Hepatocyte (in vitro differentiated cells): ENCODE data around the gene TMEM201. TPM values are rescaled to one million over a fixed set of nuclear protein-coding genes. Genes with fewer than 3 reads are reported as not detected.
A peak's percentile ranks its signal among the peaks of the same experiment; 100 is the strongest.

Experiments
- DNase-seq: peaks from one replicate; pipeline ENCODE4 v3.0.0-alpha.2; 2016; ENCODE audit warnings: low spot score
- H2AFZ ChIP-seq: fragments of 200-600 bp; sonication (generic); 2 replicates; pipeline ENCODE4 v1.6.0; 2016; ENCODE audit warnings: antibody characterized with exemption, mild to moderate bottlenecking
- H3K27ac ChIP-seq: fragments of 200-600 bp; sonication (generic); 2 replicates; pipeline ENCODE4 v1.5.1; 2016; ENCODE audit warnings: mild to moderate bottlenecking
- H3K27me3 ChIP-seq: fragments of 200-600 bp; sonication (generic); 2 replicates; pipeline ENCODE4 v1.6.1; 2016
- H3K36me3 ChIP-seq: fragments of 200-600 bp; sonication (generic); replicated peaks from 2 replicates; pipeline ENCODE4 v1.5.1; 2016; ENCODE audit warnings: low read depth; ENCODE audit not compliant: insufficient read depth
- H3K4me1 ChIP-seq: fragments of 200-600 bp; sonication (generic); 2 replicates; pipeline ENCODE4 v1.5.1; 2016; ENCODE audit warnings: mild to moderate bottlenecking, moderate library complexity; ENCODE audit not compliant: insufficient read depth
- H3K4me2 ChIP-seq: fragments of 200-600 bp; sonication (generic); 2 replicates; pipeline ENCODE4 v1.6.0; 2016
- H3K4me3 ChIP-seq: fragments of 200-600 bp; sonication (generic); 2 replicates; pipeline ENCODE4 v1.5.1; 2016; ENCODE audit warnings: mild to moderate bottlenecking
- H3K79me2 ChIP-seq: fragments of 200-600 bp; sonication (generic); 2 replicates; pipeline ENCODE4 v1.6.0; 2017; ENCODE audit warnings: mild to moderate bottlenecking
- H3K9me2 ChIP-seq: fragments of 200-600 bp; sonication (generic); replicated peaks from 2 replicates; pipeline ENCODE4 v1.6.0; 2017; ENCODE audit warnings: mild to moderate bottlenecking; ENCODE audit not compliant: insufficient read depth
- H3K9me3 ChIP-seq: fragments of 200-600 bp; sonication (generic); 2 replicates; pipeline ENCODE4 v1.5.1; 2016; ENCODE audit warnings: low read depth, mild to moderate bottlenecking
- H4K20me1 ChIP-seq: fragments of 200-600 bp; sonication (generic); 2 replicates; pipeline ENCODE4 v1.6.0; 2016; ENCODE audit warnings: mild to moderate bottlenecking; ENCODE audit not compliant: insufficient read depth, poor library complexity, severe bottlenecking
- EZH2 ChIP-seq: fragments of 200-600 bp; sonication (generic); IDR thresholded peaks from 2 replicates; pipeline ENCODE4 v1.6.1; 2016; ENCODE audit warnings: antibody characterized with exemption, mild to moderate bottlenecking, borderline replicate concordance
- EZH2phosphoT487 ChIP-seq: fragments of 200-600 bp; sonication (generic); IDR thresholded peaks from one replicate; pipeline ENCODE4 v1.6.1; 2018; ENCODE audit warnings: antibody characterized with exemption, mild to moderate bottlenecking, low read depth, moderate library complexity; ENCODE audit not compliant: unreplicated experiment, severe bottlenecking
- WGBS: methylation state at CpG from one replicate; pipeline ENCODE4 v1.1.6; 2016; ENCODE audit warnings: low lambda C conversion rate; ENCODE audit errors: missing lambda C conversion rate; 5-methylcytosine and 5-hydroxymethylcytosine counted together
- polyA plus RNA-seq: library from polyadenylated mRNA; unstranded; fragments of >200 nt; fragmentation: Nextera tagmentation; extraction: Ambion mirVana; gene quantifications from 2 replicates; pipeline ENCODE4 v1.2.1, GENCODE V29; 2016
- total RNA-seq: library from RNA; depleted of rRNA; stranded (reverse); fragments of >200 nt; gene quantifications from 2 replicates; pipeline ENCODE4 v1.2.3, GENCODE V29; 2014
- TF ChIP-seq, protein P1 (sequence below): fragments of 200-600 bp; sonication (generic); IDR thresholded peaks from 2 replicates; pipeline ENCODE4 v1.5.1; 2016; ENCODE audit warnings: antibody characterized with exemption, mild to moderate bottlenecking; ENCODE audit not compliant: poor library complexity

Gene TMEM201
- total and polyA plus RNA-seq, 2 experiments from 2014 or later = 3.7 to 11.2 TPM

DNA sequence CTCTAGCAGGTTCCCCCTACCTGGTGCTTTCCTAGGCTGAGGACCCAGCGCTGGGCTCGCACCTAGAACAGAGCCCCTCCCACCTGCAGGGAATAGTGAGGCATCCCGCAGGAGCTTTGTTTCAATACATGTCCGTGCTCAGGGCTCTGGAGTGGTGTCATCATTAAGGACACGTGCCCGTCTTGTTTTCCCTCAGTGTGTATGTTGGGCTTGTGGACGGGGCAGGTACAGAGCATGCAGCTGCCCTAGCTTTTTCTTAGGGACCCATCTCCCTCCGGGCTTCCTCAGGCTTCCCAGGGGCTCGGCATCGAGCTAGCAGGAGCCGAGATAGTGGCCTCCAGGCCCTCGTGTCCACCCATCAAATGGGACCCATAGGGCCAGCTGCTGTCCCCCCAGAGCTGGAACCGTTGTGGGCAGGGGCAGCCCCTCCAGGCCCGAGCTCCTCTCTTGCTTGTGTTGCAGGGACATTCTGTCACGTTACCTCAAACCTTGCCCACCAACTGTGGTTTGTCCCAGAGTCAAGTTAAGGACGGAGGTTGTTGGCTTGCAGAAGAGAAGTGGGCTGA, 3.9 kb downstream of the TMEM201 start:
- Histone ChIP-seq H3K9me2 (no peaks in the 10 kb centered on the region), H2AFZ (no peak overlapping the region), H3K4me2 (no peak overlapping the region), H4K20me1 (peaks cover 26% of the 10 kb centered on the region), H3K27me3 (no peaks in the 10 kb centered on the region), H3K4me1 (peaks cover 8% of the 10 kb centered on the region), H3K4me3 (no peak overlapping the region), H3K9me3 (no peaks in the 10 kb centered on the region), H3K36me3 (no peaks in the 10 kb centered on the region), H3K79me2 (peaks cover 59% of the 10 kb centered on the region), H3K27ac (no peak overlapping the region)
- TF ChIP-seq EZH2phosphoT487 = no peak
- no peak for TF ChIP-seq EZH2
- TF ChIP-seq, protein P1, sequence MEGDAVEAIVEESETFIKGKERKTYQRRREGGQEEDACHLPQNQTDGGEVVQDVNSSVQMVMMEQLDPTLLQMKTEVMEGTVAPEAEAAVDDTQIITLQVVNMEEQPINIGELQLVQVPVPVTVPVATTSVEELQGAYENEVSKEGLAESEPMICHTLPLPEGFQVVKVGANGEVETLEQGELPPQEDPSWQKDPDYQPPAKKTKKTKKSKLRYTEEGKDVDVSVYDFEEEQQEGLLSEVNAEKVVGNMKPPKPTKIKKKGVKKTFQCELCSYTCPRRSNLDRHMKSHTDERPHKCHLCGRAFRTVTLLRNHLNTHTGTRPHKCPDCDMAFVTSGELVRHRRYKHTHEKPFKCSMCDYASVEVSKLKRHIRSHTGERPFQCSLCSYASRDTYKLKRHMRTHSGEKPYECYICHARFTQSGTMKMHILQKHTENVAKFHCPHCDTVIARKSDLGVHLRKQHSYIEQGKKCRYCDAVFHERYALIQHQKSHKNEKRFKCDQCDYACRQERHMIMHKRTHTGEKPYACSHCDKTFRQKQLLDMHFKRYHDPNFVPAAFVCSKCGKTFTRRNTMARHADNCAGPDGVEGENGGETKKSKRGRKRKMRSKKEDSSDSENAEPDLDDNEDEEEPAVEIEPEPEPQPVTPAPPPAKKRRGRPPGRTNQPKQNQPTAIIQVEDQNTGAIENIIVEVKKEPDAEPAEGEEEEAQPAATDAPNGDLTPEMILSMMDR = no peak
- no peak for DNase-seq
- 80% methylated on average over 14 of the region's 16 CpGs for WGBS

DNA sequence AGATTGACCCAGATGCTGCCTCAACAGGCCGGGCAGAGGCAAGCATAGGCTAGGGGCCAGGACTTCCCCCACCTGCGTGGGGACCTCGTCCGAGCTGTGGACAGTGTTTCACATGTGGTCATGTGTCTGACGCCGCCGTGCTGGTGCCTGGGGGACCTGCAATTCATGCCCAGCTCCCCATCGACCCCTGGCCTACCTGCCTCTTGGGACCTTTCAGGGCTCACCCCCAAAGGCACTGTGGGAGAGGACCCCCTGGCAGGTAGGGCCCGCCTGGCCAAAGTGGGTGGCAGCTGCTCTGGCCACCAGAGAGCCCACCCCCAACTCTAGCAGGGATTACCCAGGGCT, 4.4 kb downstream of the TMEM201 start:
- Histone ChIP-seq H3K4me3 (no peak overlapping the region), H3K27me3 (no peaks in the 10 kb centered on the region), H4K20me1 (peaks cover 26% of the 10 kb centered on the region), H2AFZ (no peak overlapping the region), H3K4me2 (no peak overlapping the region), H3K36me3 (no peaks in the 10 kb centered on the region), H3K4me1 (peaks cover 7% of the 10 kb centered on the region), H3K79me2 (peaks cover 59% of the 10 kb centered on the region), H3K27ac (no peak overlapping the region), H3K9me3 (no peaks in the 10 kb centered on the region), H3K9me2 (no peaks in the 10 kb centered on the region)
- 67% methylated on average over 9 of the region's 9 CpGs for whole genome bisulfite sequencing
- no peak for DNase-seq
- no peak for TF ChIP-seq EZH2phosphoT487
- TF ChIP-seq, protein P1 = no peak
- TF ChIP-seq EZH2 = no peak

DNA sequence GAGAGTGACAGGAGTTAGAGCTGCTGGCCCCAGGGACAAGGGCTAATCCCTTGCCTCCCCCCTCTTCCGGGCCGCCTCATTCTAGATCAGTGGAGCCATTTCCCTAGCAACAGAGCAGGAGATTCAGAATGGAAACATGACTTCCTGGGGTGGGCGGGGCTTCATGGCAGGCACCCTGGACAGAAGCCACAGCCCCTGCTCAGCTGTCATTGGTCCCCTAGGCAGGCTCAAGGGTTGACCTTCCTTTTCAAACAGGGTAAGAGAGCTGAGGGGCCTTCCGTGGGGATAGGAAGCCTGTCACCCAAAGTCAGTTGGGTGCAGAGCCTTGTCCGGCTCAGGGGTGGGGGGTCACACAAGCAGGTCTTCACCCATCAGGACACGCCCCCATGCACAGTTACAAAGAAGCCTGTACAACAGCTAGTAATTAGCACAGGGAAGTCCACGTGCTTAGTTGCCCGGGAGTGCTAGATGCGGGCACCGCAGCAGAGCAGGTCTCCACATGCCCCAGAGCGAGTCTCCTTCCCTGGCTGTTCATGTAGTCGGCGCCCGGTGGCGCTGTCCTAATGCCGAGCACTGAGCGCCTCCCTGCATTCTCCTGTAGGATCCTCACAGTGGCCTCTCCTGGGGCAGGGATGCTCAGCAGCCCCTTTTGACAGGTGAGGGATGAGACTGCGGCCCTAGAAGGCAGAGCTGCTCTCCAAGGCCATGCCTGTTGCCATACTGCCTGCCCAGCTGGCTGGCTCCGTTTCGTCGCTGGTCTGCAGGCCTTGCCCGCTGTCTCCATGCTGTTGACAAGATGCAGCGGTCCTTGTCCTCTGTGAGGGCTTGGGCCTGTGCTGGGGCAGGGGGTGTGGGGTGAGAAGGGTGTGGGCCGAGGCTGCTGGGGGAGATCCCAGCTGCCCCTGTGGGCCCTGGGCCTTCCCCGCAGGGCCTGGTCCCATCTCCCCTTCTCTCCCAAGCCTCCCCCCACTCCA, 5.1 kb downstream of the TMEM201 start:
- H3K4me2 ChIP-seq = no peak overlapping the region

More for the DNA sequence above, 5.1 kb downstream of the TMEM201 start:
- Histone ChIP-seq H4K20me1 (peaks cover 26% of the 10 kb centered on the region), H3K27ac (no peak overlapping the region), H3K9me3 (no peaks in the 10 kb centered on the region), H3K4me3 (no peak overlapping the region), H3K27me3 (no peaks in the 10 kb centered on the region), H2AFZ (no peak overlapping the region), H3K36me3 (no peaks in the 10 kb centered on the region), H3K9me2 (no peaks in the 10 kb centered on the region), H3K79me2 (peaks cover 59% of the 10 kb centered on the region), H3K4me1 (peaks cover 5% of the 10 kb centered on the region)
- WGBS = 81% methylated on average over 24 of the region's 25 CpGs
- peak; percentile 81 for DNase-seq
- TF ChIP-seq EZH2 (no peak), EZH2phosphoT487 (no peak)
- TF ChIP-seq, protein P1 = no peak
